OCI-LY7 (cell line): ENCODE results near the gene EGFL8. TPM values are rescaled to one million over a fixed set of nuclear protein-coding genes. Genes with fewer than 3 reads are reported as not detected.

ENCODE experiments used
- BruUV-seq: library from RNA; stranded (reverse); fragments of 400-500 nt; replicated peaks from 2 replicates; lab custom pipeline; 2021; lab: Mats Ljungman, UMichigan
- CTCF ChIA-PET: fragments of 300-600 bp; sonication (Branson Sonifier 250); formaldehyde crosslinking; loops from one replicate; lab custom pipeline; 2022; ENCODE audit warnings: antibody characterized with exemption; ENCODE audit not compliant: unreplicated experiment; lab: Charles Lee
- POLR2A ChIA-PET: fragments of 300-600 bp; sonication (Branson Sonifier 250); formaldehyde crosslinking; loops from one replicate; lab custom pipeline; 2022; ENCODE audit warnings: antibody characterized with exemption; lab: Charles Lee
- DNase-seq: peaks from one replicate; pipeline ENCODE4 v3.0.0-alpha.2; 2015; ENCODE audit warnings: low spot score
- H2AFZ ChIP-seq: fragments of 200-600 bp; sonication (generic), shearing (Covaris generic); 2 replicates; pipeline ENCODE4 v1.6.1; 2014; ENCODE audit warnings: mild to moderate bottlenecking, antibody characterized with exemption, low read length, moderate library complexity
- H3K27ac ChIP-seq: fragments of 200-600 bp; sonication (generic); 2 replicates; pipeline ENCODE4 v1.5.1; 2014; ENCODE audit warnings: mixed run types, low read depth, mild to moderate bottlenecking, moderate library complexity, low read length, inconsistent platforms; ENCODE audit not compliant: poor library complexity, severe bottlenecking
- H3K36me3 ChIP-seq: fragments of 200-600 bp; sonication (generic); 2 replicates; pipeline ENCODE4 v1.6.1; 2014; ENCODE audit warnings: mild to moderate bottlenecking, antibody characterized with exemption, low read length, moderate library complexity, mixed read lengths; ENCODE audit not compliant: insufficient read depth
- H3K4me1 ChIP-seq: fragments of 200-600 bp; sonication (generic); 2 replicates; pipeline ENCODE4 v1.5.1; 2014; ENCODE audit warnings: mild to moderate bottlenecking, low read length; ENCODE audit not compliant: insufficient read depth, poor library complexity, severe bottlenecking
- H3K4me2 ChIP-seq: fragments of 200-600 bp; sonication (generic); 2 replicates; pipeline ENCODE4 v1.6.1; 2014; ENCODE audit warnings: mild to moderate bottlenecking, low read length
- H3K4me3 ChIP-seq: fragments of 200-600 bp; sonication (generic); 2 replicates; pipeline ENCODE4 v1.5.1; 2014; ENCODE audit warnings: mild to moderate bottlenecking, low read depth, low read length; ENCODE audit not compliant: poor library complexity, severe bottlenecking
- H3K79me2 ChIP-seq: fragments of 200-600 bp; sonication (generic); 2 replicates; pipeline ENCODE4 v1.6.1; 2016; ENCODE audit warnings: low read depth, mild to moderate bottlenecking, low read length, moderate library complexity, mixed read lengths; ENCODE audit not compliant: insufficient read depth
- H3K9me2 ChIP-seq: fragments of 200-600 bp; sonication (generic); 2 replicates; pipeline ENCODE4 v1.6.1; 2016; ENCODE audit warnings: mild to moderate bottlenecking, low read length, mixed read lengths; ENCODE audit not compliant: insufficient read depth
- H3K9me3 ChIP-seq: fragments of 200-600 bp; sonication (generic); 2 replicates; pipeline ENCODE4 v1.6.1; 2014; ENCODE audit warnings: mild to moderate bottlenecking, mixed run types, low read length, mixed read lengths
- H4K20me1 ChIP-seq: fragments of 200-600 bp; sonication (generic); 2 replicates; pipeline ENCODE4 v1.6.1; 2014; ENCODE audit warnings: mild to moderate bottlenecking, antibody characterized with exemption, low read length, moderate library complexity, mixed read lengths; ENCODE audit not compliant: insufficient read depth
- CTCF ChIP-seq: fragments of 200-600 bp; sonication (generic); conservative IDR thresholded peaks from 2 replicates; pipeline ENCODE4 v1.5.1; 2014; ENCODE audit warnings: mild to moderate bottlenecking, antibody characterized with exemption, low read length, moderate library complexity, mixed read lengths
- EZH2phosphoT487 ChIP-seq: fragments of 200-600 bp; sonication (generic); IDR thresholded peaks from 2 replicates; pipeline ENCODE4 v1.6.1; 2018; ENCODE audit warnings: low read depth, borderline replicate concordance, mild to moderate bottlenecking, mixed run types, antibody characterized with exemption, low read length, moderate library complexity, mixed read lengths
- intact Hi-C: fragments of 100-400 bp; cut with micrococcal nuclease; formaldehyde crosslinking; loops from one replicate; pipeline ENCODE4 v1.10.0; 2022; ENCODE audit not compliant: unreplicated experiment
- total RNA-seq, 2 experiments: library from RNA; depleted of rRNA in 1 of 2; stranded (reverse); fragments of >200 nt in 1 of 2; shearing (Covaris generic) in 1 of 2; gene quantifications; 2 replicates each; pipeline ENCODE4 v1.2.3, GENCODE V29; 2014 to 2022

The EGFL8 gene
- total RNA-seq, 2 experiments from 2014 or later: 7.4 to 21.6 TPM

GRCh38 chr6:32177788-32178546 lies 13.6 kb downstream of the EGFL8 start, which contains the start of gene RNF5:
TSS of gene RNF5 (plus strand) at chr6:32178405. CDS start at chr6:32178512, 107 bp downstream.
- Histone ChIP-seq H2AFZ (peak within 1 kb of the TSS; percentile 68), H3K79me2 (peaks cover 14% of the 10 kb centered on the region; the same call in 1 of the 2 replicates), H4K20me1 (no peaks in the 10 kb centered on the region), H3K9me2 (no peaks in the 10 kb centered on the region), H3K4me2 (peak within 1 kb of the TSS; percentile 99), H3K36me3 (peaks cover 19% of the 10 kb centered on the region; the same call in 1 of the 2 replicates), H3K4me3 (peak within 1 kb of the TSS; percentile 74), H3K4me1 (peaks cover 41% of the 10 kb centered on the region), H3K9me3 (no peaks in the 10 kb centered on the region), H3K27ac (peak within 1 kb of the TSS; percentile 56)
- intact Hi-C loops: loop anchor here (1.0 to 2.0 kb wide), 2 partner anchors 17 to 23 kb away; partner anchors contain the start of gene PPT2
- BruUV-seq: no TSS peak
- ChIA-PET POLR2A (interaction anchor here (1.0 to 2.1 kb wide), 4 partner anchors 13 to 49 kb away, joined by 5 to 11 read pairs (median 5); partner anchors contain the start of genes ATF6B, GPSM3 and PBX2), CTCF (interaction anchor here (1.3 kb wide), 1 partner anchor 15 kb away, joined by 3 read pairs; the partner anchor contains the start of gene GPSM3)
- TF ChIP-seq EZH2phosphoT487 (no peak), CTCF (no peak)
- peak; percentile 100 for DNase-seq

- no peaks in the 10 kb centered on the region for H4K20me1 ChIP-seq
- no peaks in the 10 kb centered on the region for H3K9me2 ChIP-seq
- ChIA-PET POLR2A (interaction anchor here (1.0 to 1.8 kb wide), 3 partner anchors 11 to 17 kb away, joined by 5 to 16 read pairs (median 5); partner anchors contain the start of genes GPSM3 and PBX2), CTCF (no interaction called here)
- intact Hi-C loops: loop anchor here (1.0 kb wide), 1 partner anchor 17 kb away; no protein-coding TSS in a partner anchor
- no peak for DNase-seq
- H3K4me1 ChIP-seq: peaks cover 33% of the 10 kb centered on the region
- H3K79me2 ChIP-seq: peaks cover 14% of the 10 kb centered on the region; the same call in 1 of the 2 replicates
- H3K27ac ChIP-seq: peak overlapping the region; percentile 18
- BruUV-seq: no TSS peak
- peak overlapping the region; percentile 99 for H3K4me2 ChIP-seq
- H3K9me3 ChIP-seq: no peaks in the 10 kb centered on the region
- peaks cover 27% of the 10 kb centered on the region for H3K36me3 ChIP-seq
- peak overlapping the region; percentile 74 for H3K4me3 ChIP-seq
- H2AFZ ChIP-seq: peak overlapping the region; percentile 40; the same call in 1 of the 2 replicates
- TF ChIP-seq EZH2phosphoT487: no peak
- TF ChIP-seq CTCF: no peak
Observed at GRCh38 chr6:32178547-32179440, 14.4 kb downstream of the EGFL8 start.
